ENCODE results near the gene ATP6V0D1.

ATP6V0D1 gene

GRCh38 chr16:67460168-67460567, 20.8 kb downstream of the ATP6V0D1 start:
- no peak for TF ChIP-seq YY1 (IDR thresholded peaks at IDR 0.05; ENCODE audit: low read depth)
- no peak for TF ChIP-seq RAD21 (IDR thresholded peaks at IDR 0.05; ENCODE audit: low read depth)

- TF ChIP-seq TCF12 (IDR thresholded peaks at IDR 0.05; ENCODE audit: low read depth) (no peak), RAD21 (IDR thresholded peaks at IDR 0.05; ENCODE audit: low read depth) (no peak), CREB1 (IDR thresholded peaks at IDR 0.05; ENCODE audit: low read depth) (no peak), EGR1 (IDR thresholded peaks at IDR 0.05) (no peak), REST (IDR thresholded peaks at IDR 0.05; ENCODE audit: low read depth) (no peak), EP300 (IDR thresholded peaks at IDR 0.05; ENCODE audit: borderline replicate concordance) (no peak), YY1 (IDR thresholded peaks at IDR 0.05; ENCODE audit: low read depth) (no peak), TAF1 (IDR thresholded peaks at IDR 0.05; ENCODE audit: low read depth) (no peak), TEAD4 (IDR thresholded peaks at IDR 0.05) (no peak), FOXM1 (IDR thresholded peaks at IDR 0.05; ENCODE audit: borderline replicate concordance, low read depth) (no peak), ZBTB7A (IDR thresholded peaks at IDR 0.05; ENCODE audit: low read depth) (no peak), MAX (IDR thresholded peaks at IDR 0.05) (no peak), USF1 (IDR thresholded peaks at IDR 0.05) (no peak), NFIC (IDR thresholded peaks at IDR 0.05) (no peak), CEBPB (IDR thresholded peaks at IDR 0.05) (no peak)
Measured at GRCh38 chr16:67459861-67460150, 21.2 kb downstream of the ATP6V0D1 start.

GRCh38 chr16:67459066-67459860, 21.7 kb downstream of the ATP6V0D1 start:
- TF ChIP-seq NFIC (IDR thresholded peaks at IDR 0.05) = no peak
- TF ChIP-seq EP300 (IDR thresholded peaks at IDR 0.05; ENCODE audit: borderline replicate concordance) = no peak
- no peak for TF ChIP-seq REST (IDR thresholded peaks at IDR 0.05; ENCODE audit: low read depth)
- TF ChIP-seq USF1 (IDR thresholded peaks at IDR 0.05) = no peak
- no peak for TF ChIP-seq CREB1 (IDR thresholded peaks at IDR 0.05; ENCODE audit: low read depth)
- TF ChIP-seq YY1 (IDR thresholded peaks at IDR 0.05; ENCODE audit: low read depth) = no peak
- no peak for TF ChIP-seq CEBPB (IDR thresholded peaks at IDR 0.05)
- no peak for TF ChIP-seq FOXM1 (IDR thresholded peaks at IDR 0.05; ENCODE audit: borderline replicate concordance, low read depth)
- TF ChIP-seq TCF12 (IDR thresholded peaks at IDR 0.05; ENCODE audit: low read depth) = no peak
- TF ChIP-seq TEAD4 (IDR thresholded peaks at IDR 0.05) = no peak
- TF ChIP-seq RAD21 (IDR thresholded peaks at IDR 0.05; ENCODE audit: low read depth) = no peak
- TF ChIP-seq TAF1 (IDR thresholded peaks at IDR 0.05; ENCODE audit: low read depth) = no peak
- no peak for TF ChIP-seq MAX (IDR thresholded peaks at IDR 0.05)
- TF ChIP-seq ZBTB7A (IDR thresholded peaks at IDR 0.05; ENCODE audit: low read depth) = no peak
- TF ChIP-seq EGR1 (IDR thresholded peaks at IDR 0.05) = no peak

GRCh38 chr16:67458121-67458641, 22.8 kb downstream of the ATP6V0D1 start:
- TF ChIP-seq TCF12 (IDR thresholded peaks at IDR 0.05; ENCODE audit: low read depth) (no peak), CEBPB (IDR thresholded peaks at IDR 0.05) (no peak), RAD21 (IDR thresholded peaks at IDR 0.05; ENCODE audit: low read depth) (no peak), TAF1 (IDR thresholded peaks at IDR 0.05; ENCODE audit: low read depth) (no peak), FOXM1 (IDR thresholded peaks at IDR 0.05; ENCODE audit: borderline replicate concordance, low read depth) (no peak), EGR1 (IDR thresholded peaks at IDR 0.05) (no peak), EP300 (IDR thresholded peaks at IDR 0.05; ENCODE audit: borderline replicate concordance) (no peak), USF1 (IDR thresholded peaks at IDR 0.05) (no peak), TEAD4 (IDR thresholded peaks at IDR 0.05) (no peak), MAX (IDR thresholded peaks at IDR 0.05) (no peak), NFIC (IDR thresholded peaks at IDR 0.05) (no peak), YY1 (IDR thresholded peaks at IDR 0.05; ENCODE audit: low read depth) (no peak), CREB1 (IDR thresholded peaks at IDR 0.05; ENCODE audit: low read depth) (no peak)

- TF ChIP-seq RAD21 (IDR thresholded peaks at IDR 0.05; ENCODE audit: low read depth) = no peak
- no peak for TF ChIP-seq CREB1 (IDR thresholded peaks at IDR 0.05; ENCODE audit: low read depth)
- no peak for TF ChIP-seq TAF1 (IDR thresholded peaks at IDR 0.05; ENCODE audit: low read depth)
- no peak for TF ChIP-seq REST (IDR thresholded peaks at IDR 0.05; ENCODE audit: low read depth)
- no peak for TF ChIP-seq FOXM1 (IDR thresholded peaks at IDR 0.05; ENCODE audit: borderline replicate concordance, low read depth)
- no peak for TF ChIP-seq TCF12 (IDR thresholded peaks at IDR 0.05; ENCODE audit: low read depth)
- TF ChIP-seq EGR1 (IDR thresholded peaks at IDR 0.05) = no peak
- TF ChIP-seq NFIC (IDR thresholded peaks at IDR 0.05) = no peak
- no peak for TF ChIP-seq TEAD4 (IDR thresholded peaks at IDR 0.05)
- no peak for TF ChIP-seq EP300 (IDR thresholded peaks at IDR 0.05; ENCODE audit: borderline replicate concordance)
- no peak for TF ChIP-seq YY1 (IDR thresholded peaks at IDR 0.05; ENCODE audit: low read depth)
- no peak for TF ChIP-seq ZBTB7A (IDR thresholded peaks at IDR 0.05; ENCODE audit: low read depth)
- TF ChIP-seq MAX (IDR thresholded peaks at IDR 0.05) = no peak
- TF ChIP-seq USF1 (IDR thresholded peaks at IDR 0.05) = no peak
- TF ChIP-seq CEBPB (IDR thresholded peaks at IDR 0.05) = no peak
Measured at GRCh38 chr16:67457611-67458010, 23.3 kb downstream of the ATP6V0D1 start.
